GM19455 (cell line): ENCODE results near the gene FRAS1.
"Not testable (repeated sequence)": the region's sequence is repeated elsewhere in the genome, so short reads cannot be mapped to it uniquely, and the experiment has no call there.

Source experiments
- ATAC-seq: cut with Tn5 transposase; IDR thresholded peaks from one replicate; pipeline ENCODE4 v1.9.1; 2021; ENCODE audit not compliant: unreplicated experiment

FRAS1 gene, protein sequence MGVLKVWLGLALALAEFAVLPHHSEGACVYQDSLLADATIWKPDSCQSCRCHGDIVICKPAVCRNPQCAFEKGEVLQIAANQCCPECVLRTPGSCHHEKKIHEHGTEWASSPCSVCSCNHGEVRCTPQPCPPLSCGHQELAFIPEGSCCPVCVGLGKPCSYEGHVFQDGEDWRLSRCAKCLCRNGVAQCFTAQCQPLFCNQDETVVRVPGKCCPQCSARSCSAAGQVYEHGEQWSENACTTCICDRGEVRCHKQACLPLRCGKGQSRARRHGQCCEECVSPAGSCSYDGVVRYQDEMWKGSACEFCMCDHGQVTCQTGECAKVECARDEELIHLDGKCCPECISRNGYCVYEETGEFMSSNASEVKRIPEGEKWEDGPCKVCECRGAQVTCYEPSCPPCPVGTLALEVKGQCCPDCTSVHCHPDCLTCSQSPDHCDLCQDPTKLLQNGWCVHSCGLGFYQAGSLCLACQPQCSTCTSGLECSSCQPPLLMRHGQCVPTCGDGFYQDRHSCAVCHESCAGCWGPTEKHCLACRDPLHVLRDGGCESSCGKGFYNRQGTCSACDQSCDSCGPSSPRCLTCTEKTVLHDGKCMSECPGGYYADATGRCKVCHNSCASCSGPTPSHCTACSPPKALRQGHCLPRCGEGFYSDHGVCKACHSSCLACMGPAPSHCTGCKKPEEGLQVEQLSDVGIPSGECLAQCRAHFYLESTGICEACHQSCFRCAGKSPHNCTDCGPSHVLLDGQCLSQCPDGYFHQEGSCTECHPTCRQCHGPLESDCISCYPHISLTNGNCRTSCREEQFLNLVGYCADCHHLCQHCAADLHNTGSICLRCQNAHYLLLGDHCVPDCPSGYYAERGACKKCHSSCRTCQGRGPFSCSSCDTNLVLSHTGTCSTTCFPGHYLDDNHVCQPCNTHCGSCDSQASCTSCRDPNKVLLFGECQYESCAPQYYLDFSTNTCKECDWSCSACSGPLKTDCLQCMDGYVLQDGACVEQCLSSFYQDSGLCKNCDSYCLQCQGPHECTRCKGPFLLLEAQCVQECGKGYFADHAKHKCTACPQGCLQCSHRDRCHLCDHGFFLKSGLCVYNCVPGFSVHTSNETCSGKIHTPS (N-terminal part only)

DNA sequence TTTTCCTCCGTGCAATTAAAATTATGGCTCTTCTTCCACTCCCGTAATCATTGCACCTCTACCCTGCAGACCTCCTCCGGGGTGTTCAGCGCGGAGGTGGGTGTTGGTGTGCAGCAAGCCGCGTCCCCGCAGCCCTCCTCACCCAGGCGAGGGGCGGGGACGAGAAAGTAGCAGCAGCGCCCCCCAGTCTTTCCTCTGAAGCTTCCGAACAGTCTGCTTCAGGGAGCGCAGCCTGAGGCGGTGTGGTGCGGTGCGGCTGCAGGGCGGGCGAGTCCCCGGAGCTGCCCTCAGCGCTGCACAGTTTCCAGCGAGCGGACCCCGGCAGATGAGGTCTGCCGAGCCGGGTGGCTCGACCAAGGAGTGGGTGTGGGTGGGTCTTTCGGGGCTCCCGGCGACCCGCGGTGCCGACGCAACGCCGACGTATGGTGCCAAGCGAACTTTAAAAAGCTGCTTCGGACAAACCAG lies at the start of gene FRAS1:
TSS of gene FRAS1 (plus strand) at position 189 of the 465 bp plus-strand sequence. CDS start 687 bp downstream, outside the sequence.
- peak; percentile 16 for ATAC-seq

DNA sequence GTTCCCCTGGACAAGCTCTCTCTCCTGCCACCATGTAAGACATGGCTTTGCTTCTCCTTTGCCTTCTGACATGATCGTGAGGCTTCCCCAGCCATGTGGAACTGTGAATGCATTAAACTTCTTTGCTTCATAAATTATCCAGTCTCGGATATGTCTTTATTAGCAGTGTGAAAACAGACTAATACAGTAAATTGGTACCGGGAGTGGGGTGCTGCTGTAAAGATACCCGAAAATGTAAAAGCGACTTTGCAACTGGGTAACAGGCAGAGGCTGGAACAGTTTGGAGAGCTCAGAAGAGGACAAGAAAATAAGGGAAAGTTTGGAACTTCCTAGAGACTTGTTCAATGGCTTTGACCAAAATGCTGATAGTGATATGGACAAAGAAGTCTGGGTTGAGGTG lies 46.1 kb upstream of the FRAS1 start:
- ATAC-seq: not testable (repeated sequence)

DNA sequence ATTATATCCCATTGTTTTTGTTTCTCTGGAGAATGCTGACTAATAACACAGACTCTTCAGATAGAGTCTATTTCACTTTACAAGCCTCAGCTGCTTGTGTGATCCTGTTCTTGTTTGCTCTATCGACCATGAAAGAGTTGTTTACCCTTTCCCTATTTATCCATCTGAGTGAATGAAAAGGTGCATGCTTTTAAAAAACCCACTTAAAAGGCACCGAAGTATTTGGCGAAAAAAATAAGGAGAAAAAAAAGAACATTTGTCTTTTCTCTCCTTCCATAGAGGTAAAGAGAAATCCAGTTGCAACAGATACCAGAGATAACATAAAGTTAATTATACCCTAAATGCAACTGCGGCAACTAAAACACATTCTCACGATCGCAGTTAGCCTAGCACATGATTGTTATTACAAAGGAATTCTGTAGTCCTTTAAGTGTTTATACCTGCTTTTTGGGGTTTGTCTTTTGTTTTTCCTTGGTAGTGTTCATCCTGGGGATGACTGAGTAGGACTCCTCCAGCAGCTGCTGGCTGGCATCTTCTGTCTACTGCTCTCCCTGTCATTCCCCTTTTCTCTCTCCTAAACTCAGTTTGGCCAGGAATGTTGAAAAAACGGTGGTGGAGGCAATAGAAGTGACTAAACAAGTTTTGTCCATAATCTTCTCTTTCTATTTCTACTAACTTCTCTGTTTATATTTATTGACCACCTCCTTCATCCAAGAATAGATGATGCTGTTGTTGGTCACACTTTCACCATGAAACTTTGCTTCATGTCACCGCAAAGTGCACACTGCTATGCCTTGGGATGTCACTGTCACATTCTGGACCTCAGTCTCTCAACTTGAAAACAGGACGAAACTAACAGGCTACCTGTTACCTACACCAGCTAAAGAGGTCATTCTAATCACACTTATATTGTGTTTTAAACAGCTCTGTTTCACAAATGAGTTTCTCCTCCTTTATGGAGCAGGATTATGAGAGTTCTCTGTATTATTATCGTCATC lies 41.9 kb upstream of the FRAS1 start:
- no peak for ATAC-seq

DNA sequence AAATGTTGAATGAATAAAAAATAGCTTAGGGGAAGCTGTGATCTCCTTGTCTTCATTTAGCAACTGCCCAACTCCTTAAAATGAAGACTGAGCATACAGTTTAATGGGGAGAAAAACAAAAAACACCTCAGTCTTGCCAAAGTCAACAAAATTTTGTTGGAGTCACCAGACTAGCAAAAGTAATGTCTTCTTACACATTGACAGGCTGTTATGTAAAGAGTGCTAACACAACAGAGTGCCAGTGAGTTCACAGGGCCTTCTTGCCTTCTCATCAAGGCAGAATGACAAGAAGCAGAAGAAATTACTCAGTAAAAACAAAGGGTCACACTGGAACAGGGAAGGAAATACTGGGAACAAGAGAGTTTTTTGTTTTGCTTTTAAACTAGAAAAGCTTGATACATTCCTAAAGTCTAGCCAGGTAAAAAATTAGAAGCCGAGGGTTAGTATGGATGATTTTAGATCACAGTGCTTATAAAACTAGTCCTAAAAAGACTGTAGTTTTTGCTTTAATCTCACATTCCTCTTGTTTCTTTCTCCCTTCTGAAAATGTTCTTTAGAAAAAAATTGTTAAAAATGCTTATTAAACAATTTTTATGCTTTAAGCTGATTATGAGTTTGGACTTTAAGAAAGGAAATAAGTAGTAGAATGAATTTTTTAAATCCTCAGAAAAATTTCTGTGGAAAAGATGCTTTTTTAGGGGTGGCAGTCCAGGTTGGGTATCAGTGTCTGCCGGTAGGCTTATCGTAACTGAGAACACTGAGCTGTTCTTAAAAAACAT lies 38.7 kb upstream of the FRAS1 start:
- no peak for ATAC-seq

DNA sequence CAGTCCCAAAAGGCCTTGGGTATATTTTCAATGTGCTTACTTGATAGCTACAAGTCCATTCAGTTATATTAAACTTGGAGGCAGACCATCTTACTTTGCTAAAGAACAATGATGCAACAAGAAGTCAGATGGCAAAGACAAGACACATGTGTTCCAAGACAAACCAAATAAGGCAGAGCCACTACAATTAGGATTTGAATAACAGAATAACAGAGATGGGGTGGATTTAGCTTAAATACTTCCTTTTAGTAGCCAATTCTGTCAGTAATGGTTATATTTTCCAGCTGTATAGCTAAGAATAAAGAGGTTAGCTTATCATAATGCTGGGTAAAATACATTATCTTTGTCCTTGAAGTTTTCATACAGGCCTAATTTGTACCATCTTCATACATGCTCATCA lies 37.7 kb upstream of the FRAS1 start:
- no peak for ATAC-seq

DNA sequence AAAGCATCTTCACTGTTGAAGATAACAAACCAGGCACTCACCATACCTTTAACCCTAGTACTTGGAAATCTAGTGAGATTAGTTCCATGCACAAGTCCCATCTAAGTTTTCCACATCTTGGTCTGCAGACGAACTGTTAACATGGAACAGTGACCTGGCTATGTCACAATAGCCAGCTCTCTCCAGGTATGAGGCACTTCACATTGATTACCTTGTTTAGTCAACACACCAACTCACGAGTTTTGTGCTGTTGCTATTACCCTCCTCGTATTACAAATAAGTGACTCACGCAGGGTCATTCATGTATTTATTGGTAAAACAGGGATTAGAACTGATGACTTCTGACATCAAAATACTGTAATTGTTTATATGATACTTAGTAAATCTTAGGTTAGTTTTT lies 36.4 kb upstream of the FRAS1 start:
- ATAC-seq: no peak

DNA sequence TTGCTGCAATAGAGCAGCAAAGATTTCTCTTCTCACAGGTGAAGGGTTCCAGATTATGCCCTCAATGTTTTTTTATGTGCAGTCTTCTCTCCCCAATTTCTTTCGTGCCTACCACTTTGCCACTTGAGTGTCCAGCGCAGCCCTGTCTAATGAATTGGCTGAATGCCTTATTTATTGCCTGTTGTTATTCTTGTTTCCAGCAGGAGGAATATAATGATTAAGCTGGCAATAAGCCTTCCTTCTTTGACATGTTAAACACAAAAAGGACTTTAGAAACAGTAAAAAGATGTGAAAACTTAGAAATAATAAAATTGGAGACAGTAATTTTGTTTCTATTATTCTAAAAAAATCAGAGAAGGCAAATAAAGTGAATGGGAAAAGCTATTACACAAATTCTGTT lies 34.6 kb upstream of the FRAS1 start:
- no peak for ATAC-seq

DNA sequence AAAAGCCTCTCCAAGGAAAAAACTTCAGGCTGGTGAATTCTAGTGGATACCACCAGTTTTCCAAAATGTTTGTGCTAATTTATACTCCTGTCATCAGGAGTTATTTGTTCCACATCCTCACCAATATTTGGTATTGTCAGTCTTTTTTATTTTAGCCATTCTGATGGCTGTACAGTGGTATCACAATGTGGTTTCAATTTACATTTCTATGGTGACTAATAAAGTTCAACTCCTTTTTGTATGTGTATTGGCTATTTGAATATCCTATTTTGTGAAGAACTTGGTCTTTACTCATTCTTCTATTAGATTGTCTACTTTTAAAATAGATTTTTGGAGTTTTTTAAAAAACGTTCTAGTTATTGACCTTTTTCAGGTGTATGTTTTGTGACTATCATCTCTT lies 33.0 kb upstream of the FRAS1 start:
- no peak for ATAC-seq

DNA sequence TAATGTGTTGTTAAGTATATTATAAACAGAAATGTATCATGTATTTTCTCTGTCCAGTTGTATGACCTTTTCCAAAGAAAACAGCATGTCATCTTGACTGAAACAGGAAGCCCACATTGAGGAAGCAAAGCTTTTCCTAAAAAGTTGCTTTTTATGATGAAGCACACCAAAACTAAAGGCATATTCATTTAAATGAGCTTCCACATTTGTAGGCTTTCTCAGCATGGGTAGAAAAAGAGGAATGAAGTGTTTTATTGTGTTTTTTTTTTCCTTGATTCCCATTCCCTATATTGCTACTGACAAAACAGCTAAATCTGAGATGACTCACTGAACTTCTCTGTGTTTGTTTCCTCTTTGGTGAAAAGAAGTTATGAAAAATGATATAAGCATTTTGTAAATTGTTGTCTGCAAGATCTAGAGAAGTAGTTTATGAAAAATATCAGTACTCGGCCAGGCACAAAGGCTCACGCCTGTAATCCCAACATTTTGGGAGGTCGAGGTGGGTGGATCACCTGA lies 32.5 kb upstream of the FRAS1 start:
- ATAC-seq: no peak

DNA sequence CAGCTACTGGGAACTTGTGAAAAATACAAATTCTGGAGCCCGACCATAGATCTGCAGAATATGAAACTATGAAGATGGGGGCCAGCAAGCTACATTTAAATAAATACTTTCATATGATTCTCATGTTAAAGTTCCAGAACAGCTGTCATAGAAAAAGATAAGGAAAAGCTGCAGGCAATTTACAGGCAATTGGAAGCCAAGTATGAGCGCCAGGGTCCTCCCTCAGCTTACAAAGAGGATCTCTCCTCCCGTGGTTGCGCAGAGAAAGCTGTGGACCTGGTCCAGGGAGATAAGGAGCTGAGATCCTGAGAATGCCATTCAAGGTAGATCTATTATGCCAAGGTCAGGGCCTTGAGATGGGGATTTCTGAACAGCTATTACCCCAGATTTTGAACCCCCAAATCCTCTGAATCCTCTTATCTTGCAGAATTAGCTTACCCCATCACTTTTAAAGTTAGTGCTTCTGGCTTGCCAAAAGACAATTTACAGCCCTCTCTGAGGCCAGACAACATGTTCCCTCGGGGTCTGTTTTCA lies 25.6 kb upstream of the FRAS1 start:
- no peak for ATAC-seq

DNA sequence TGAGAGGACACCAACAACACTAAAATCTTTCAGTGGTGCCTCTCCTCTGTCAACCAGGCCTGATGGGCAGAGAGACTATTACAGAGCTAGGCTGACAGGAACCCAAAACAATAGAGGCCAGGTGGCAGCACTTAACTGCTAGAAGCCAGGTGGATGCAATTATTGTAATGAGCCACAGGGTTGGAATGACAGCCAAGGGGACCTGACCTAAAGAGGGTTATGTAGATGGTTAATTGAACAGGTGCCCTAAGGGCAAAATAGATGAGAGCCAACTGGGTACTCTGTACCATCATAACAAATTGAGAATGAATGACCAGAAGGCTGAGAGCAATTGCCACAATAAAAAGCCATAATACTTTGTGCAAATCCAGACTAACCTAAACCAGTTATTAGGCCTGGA lies 24.7 kb upstream of the FRAS1 start:
- no peak for ATAC-seq

DNA sequence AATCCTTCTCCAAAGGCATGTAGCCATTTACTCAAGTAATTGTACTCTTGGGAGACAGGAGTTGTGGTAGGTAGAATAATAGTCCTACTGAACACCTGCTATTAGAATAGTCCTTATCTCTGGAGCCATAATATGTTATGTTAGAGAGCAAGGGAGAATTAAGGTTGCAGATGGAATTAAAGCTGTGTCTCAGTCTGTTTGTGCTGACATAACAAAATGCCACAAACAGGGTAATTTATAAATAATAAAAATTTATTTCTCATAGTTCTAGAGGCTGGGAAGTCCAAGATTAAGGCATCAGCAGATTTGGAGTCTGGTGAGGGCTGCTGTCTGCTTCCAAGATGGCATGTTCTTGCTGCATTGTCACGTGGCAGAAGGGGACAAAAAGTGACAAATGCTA lies 24.2 kb upstream of the FRAS1 start:
- no peak for ATAC-seq

DNA sequence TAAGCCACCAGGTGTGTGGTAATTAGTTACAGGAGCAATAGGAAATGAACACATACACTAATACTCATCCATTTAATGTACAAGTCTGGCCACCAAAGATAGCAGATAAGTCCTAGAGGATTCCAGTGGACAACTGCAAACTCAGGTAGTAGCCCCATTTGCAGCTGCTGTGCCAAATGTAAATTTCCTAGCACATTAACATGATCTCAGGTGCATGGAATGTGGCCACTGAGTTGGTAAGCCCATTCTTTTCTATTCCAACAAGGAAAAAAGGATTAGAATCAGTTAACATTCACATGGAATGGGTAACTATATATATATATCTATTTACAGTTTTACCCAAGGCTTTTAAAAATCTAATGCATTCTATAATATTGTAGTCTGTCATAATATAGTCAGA lies 23.3 kb upstream of the FRAS1 start:
- no peak for ATAC-seq

DNA sequence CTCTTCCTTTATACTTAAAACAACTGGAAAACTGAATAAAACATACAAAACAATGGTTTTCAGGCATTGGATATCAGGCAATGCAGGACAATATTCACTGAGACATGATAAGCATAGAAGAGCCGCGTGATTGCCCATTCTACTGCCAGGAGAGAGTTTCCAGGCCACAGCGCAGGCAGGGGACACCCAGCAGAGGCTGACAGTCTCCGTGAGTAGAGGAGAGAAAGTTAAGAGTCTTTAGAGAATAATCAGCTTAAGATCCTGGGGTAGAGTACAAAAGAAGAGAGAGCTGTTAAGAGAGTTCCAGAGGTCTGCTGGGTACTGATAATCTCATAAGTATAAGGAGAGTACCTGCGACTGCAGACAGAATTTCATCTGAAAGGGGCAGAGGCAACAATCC lies 18.4 kb upstream of the FRAS1 start:
- no peak for ATAC-seq

DNA sequence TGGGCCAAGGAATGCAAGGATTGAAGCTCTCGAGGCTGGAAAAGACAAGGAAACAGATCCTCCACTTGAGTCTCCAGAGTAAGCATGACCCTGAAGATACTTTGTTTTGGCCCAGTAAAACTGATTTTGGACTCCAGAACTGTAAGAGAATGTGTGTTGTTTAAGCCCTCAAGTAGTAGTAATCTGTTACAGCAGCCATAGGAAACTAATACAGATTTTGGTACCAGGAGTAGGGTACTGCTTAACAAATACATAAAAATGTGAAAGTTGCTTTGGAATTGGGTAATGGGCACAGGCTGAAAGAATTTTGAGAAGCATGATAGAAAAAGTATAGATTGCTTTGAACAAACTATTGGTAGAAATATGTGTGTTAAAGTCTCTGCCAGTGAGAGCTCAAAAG lies 17.4 kb upstream of the FRAS1 start:
- no peak for ATAC-seq

DNA sequence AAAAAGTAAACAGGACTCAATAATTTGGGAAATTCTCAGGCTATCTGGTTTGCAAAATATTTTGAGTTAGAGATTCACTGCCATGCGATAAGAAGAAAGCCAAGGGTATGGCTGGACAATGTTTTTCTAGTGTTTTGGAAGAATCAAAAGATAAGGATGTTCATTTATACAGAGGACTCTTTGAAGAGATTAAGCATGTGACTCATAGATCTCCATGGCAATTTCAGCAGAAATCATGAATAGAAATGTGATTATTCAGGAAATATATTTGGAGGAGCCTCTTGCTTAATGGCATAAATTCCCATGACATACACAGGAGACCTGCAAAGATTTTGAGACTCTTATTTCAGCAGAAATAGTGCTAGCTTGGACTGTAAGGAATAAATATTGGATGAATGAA lies 16.7 kb upstream of the FRAS1 start:
- no peak for ATAC-seq

DNA sequence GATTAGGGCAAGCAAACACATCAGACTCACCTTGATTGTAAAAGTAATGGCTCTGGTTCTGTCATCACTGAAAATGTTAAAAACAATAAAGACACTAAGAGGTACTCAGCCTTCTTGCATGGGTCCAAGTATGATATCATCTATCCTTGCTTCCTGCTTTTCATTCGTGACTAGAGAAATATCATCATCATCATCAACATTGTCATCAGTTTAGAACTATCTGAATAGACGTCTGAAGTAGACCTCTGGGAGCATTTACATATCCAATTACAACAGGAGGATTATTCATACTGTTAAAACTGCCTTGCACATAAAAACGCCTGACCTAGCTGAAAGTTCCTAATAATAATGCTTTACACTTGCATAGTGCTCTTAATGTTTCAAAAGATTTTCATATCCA lies 9.8 kb upstream of the FRAS1 start:
- ATAC-seq: no peak

DNA sequence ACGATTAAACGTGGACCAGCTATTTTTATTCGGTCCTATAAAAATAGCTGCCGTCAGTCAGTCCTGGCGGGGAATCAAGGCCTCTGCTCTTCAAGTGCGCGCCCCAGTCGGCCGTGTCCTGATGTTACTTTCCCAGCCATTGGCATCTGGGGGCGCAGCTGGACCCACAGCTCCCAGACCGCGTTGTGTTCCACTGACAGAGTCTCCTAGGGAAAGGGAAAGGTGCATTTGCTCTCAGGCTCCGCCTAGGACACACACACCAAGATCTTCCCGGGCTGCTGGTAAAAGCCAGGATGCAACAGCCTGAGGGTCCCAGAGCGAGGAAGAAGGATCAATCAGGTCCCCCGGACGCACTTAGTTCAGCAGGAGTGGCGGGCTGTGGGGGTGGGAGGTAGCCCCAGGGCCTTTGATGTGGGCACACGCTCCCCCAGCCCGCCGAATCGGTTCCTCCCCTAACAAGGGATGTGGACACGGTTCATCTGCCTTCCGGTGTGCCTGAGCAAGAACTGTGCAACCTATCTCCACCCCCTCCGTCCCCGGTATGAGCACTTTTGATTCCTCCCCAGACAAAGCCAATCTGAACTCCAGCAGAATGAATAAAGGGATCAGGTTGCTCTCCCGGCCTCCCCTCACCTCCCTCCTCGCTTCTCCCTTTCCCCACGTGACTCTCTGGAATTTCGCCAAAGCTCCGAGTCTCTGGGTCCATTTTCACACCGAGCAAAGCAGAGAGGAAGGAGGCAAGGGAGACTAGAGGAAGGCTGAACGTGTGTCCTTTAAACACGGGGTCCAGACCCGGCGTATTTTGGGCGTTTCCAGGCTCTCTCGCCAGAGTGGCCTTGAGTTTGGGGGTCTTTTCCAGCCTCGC lies 626 bp upstream of the FRAS1 start:
- ATAC-seq: peak; percentile 63
